HepG2 (cell line): ENCODE measurements around the gene USP25. TPM values are rescaled to one million over a fixed set of nuclear protein-coding genes. Genes with fewer than 3 reads are reported as not detected.

Experiments used
- ARNTL ChIP-seq: sonication (generic); formaldehyde crosslinking; IDR thresholded peaks from 2 replicates; pipeline ENCODE4 v1.4.0; 2020; ENCODE audit warnings: mild to moderate bottlenecking, missing genetic modification reagents
- BHLHE40 ChIP-seq: IDR thresholded peaks from 2 replicates; pipeline ENCODE4 v1.6.1; 2011; ENCODE audit warnings: low read length, improper control_type of control experiment
- GATAD2A ChIP-seq: IDR thresholded peaks from 2 replicates; pipeline ENCODE4 v1.6.1; 2016
- HDAC2 ChIP-seq: sonication (generic); formaldehyde crosslinking; IDR thresholded peaks from 2 replicates; pipeline ENCODE4 v1.4.0; 2020; ENCODE audit warnings: missing genetic modification reagents
- KDM5B ChIP-seq: sonication (generic); formaldehyde crosslinking; IDR thresholded peaks from 2 replicates; pipeline ENCODE4 v1.4.0; 2020; ENCODE audit warnings: missing genetic modification reagents, mild to moderate bottlenecking, borderline replicate concordance
- KDM6A ChIP-seq: IDR thresholded peaks from 2 replicates; pipeline ENCODE4 v1.6.1; 2016; ENCODE audit warnings: low read depth
- MED13 ChIP-seq: sonication (generic); formaldehyde crosslinking; IDR thresholded peaks from 2 replicates; pipeline ENCODE4 v1.5.0; 2020; ENCODE audit warnings: missing genetic modification reagents
- MNT ChIP-seq: fragments of 450-650 bp; IDR thresholded peaks from 2 replicates; pipeline ENCODE4 v1.6.1; 2016
- MTF2 ChIP-seq: sonication (generic); formaldehyde crosslinking; IDR thresholded peaks from 2 replicates; pipeline ENCODE4 v1.5.0; 2020; ENCODE audit warnings: missing genetic modification reagents, borderline replicate concordance
- PCBP1 ChIP-seq: fragments of 200-400 bp; formaldehyde crosslinking; IDR thresholded peaks from 2 replicates; pipeline ENCODE4 v1.6.1; 2017; ENCODE audit warnings: mild to moderate bottlenecking, low read depth, low read length, borderline replicate concordance
- RARA ChIP-seq: IDR thresholded peaks from 2 replicates; pipeline ENCODE4 v1.6.1; 2016; ENCODE audit warnings: missing genetic modification reagents, missing compliant biosample characterization
- RFX1 ChIP-seq: fragments of 450-650 bp; IDR thresholded peaks from 2 replicates; pipeline ENCODE4 v1.6.1; 2017
- RXRA ChIP-seq: sonication (generic); formaldehyde crosslinking; IDR thresholded peaks from 2 replicates; pipeline ENCODE4 v1.5.1; 2020; ENCODE audit warnings: missing genetic modification reagents
- ZNF225 ChIP-seq: sonication (generic); formaldehyde crosslinking; IDR thresholded peaks from 2 replicates; pipeline ENCODE4 v1.4.0; 2020; ENCODE audit warnings: mild to moderate bottlenecking, missing genetic modification reagents
- ZNF552 ChIP-seq: sonication (generic); formaldehyde crosslinking; IDR thresholded peaks from 2 replicates; pipeline ENCODE4 v1.9.0; 2022; ENCODE audit warnings: missing genetic modification reagents, mild to moderate bottlenecking, borderline replicate concordance
- ZNF782 ChIP-seq: sonication (generic); formaldehyde crosslinking; IDR thresholded peaks from 2 replicates; pipeline ENCODE4 v1.4.0; 2020; ENCODE audit warnings: missing genetic modification reagents, mild to moderate bottlenecking, borderline replicate concordance
- polyA plus RNA-seq, 8 experiments: library from polyadenylated mRNA; depleted of rRNA in 3 of 8; stranded (reverse) in 7 of 8; unstranded in 1 of 8; fragments of >200 nt; fragmentation: Illumina TruSeq in 4 of 8; extraction: Trizol in 4 of 8; gene quantifications; 2 replicates each; pipeline versions ENCODE4 v1.2.1 to v1.2.3, GENCODE V29; 2011 to 2016; ENCODE audit warnings: low read depth in 4 of 8, missing spikeins in 1 of 8, mixed read lengths in 1 of 8; ENCODE audit not compliant: insufficient read depth in 1 of 8
- total RNA-seq, 5 experiments: library from RNA; depleted of rRNA; stranded (reverse); fragments of >200 nt; fragmentation: Illumina TruSeq; extraction: Trizol; gene quantifications; 2 replicates each; pipeline ENCODE4 v1.2.3, GENCODE V29; 2016; ENCODE audit warnings: low read depth in 1 of 5
- TF ChIP-seq, protein P1 (sequence below): sonication (generic); formaldehyde crosslinking; IDR thresholded peaks from 2 replicates; pipeline ENCODE4 v1.4.0; 2020; ENCODE audit warnings: missing genetic modification reagents, borderline replicate concordance
- TF ChIP-seq, protein P2 (sequence below): sonication (generic); formaldehyde crosslinking; IDR thresholded peaks from 2 replicates; pipeline ENCODE4 v1.8.0; 2022; ENCODE audit warnings: missing genetic modification reagents, mild to moderate bottlenecking, moderate library complexity, borderline replicate concordance
- TF ChIP-seq, protein P3 (sequence below): sonication (generic); formaldehyde crosslinking; IDR thresholded peaks from 2 replicates; pipeline ENCODE4 v1.4.0; 2020; ENCODE audit warnings: missing genetic modification reagents
- TF ChIP-seq, protein P4 (sequence below), 2 experiments: sonication (generic) in 1 of 2; formaldehyde crosslinking in 1 of 2; IDR thresholded peaks; 2 replicates each; pipeline versions ENCODE4 v1.4.0 to v1.6.1; 2016 to 2020; ENCODE audit warnings: borderline replicate concordance in 1 of 2, low read depth in 1 of 2, mild to moderate bottlenecking in 1 of 2, missing genetic modification reagents in 1 of 2

USP25 gene
- total and polyA plus RNA-seq, 2 of the 13 experiments (the other 11 are each of a cell fraction or from before 2014, with no cell fraction given) = 12.4 to 26.3 TPM

DNA sequence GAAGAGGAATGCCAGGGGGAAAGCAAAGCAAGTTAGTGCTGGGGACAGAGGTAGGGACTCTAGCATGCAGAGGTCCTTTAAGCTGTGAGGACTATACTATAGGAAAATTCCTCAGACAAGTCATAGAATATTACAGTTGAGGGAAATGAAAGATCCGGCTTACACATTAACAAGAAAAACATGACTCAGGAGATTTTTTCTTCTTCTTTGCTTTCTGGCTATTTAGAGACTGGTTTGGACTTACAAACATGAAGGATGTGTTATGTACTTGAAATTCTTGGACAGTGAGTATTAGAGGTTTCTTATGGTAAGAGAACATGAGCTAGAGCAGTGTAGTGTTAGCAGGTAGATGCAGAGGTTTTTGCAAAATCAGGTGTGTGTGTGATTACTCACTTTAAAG is 24.9 kb downstream of the USP25 start (continued):
- no peak for TF ChIP-seq MTF2 (CRISPR knock-in tag)
- TF ChIP-seq, protein P1, sequence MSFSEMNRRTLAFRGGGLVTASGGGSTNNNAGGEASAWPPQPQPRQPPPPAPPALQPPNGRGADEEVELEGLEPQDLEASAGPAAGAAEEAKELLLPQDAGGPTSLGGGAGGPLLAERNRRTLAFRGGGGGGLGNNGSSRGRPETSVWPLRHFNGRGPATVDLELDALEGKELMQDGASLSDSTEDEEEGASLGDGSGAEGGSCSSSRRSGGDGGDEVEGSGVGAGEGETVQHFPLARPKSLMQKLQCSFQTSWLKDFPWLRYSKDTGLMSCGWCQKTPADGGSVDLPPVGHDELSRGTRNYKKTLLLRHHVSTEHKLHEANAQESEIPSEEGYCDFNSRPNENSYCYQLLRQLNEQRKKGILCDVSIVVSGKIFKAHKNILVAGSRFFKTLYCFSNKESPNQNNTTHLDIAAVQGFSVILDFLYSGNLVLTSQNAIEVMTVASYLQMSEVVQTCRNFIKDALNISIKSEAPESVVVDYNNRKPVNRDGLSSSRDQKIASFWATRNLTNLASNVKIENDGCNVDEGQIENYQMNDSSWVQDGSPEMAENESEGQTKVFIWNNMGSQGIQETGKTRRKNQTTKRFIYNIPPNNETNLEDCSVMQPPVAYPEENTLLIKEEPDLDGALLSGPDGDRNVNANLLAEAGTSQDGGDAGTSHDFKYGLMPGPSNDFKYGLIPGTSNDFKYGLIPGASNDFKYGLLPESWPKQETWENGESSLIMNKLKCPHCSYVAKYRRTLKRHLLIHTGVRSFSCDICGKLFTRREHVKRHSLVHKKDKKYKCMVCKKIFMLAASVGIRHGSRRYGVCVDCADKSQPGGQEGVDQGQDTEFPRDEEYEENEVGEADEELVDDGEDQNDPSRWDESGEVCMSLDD (CRISPR knock-in tag) = no peak
- TF ChIP-seq BHLHE40 = no peak
- no peak for TF ChIP-seq KDM5B (CRISPR knock-in tag)
- no peak for TF ChIP-seq MNT
- TF ChIP-seq RXRA (CRISPR knock-in tag) = no peak
- no peak for TF ChIP-seq ZNF782
- no peak for TF ChIP-seq KDM6A (CRISPR knock-in tag)
- no peak for TF ChIP-seq HDAC2 (CRISPR knock-in tag)
- TF ChIP-seq RFX1 = no peak
- TF ChIP-seq, protein P2, sequence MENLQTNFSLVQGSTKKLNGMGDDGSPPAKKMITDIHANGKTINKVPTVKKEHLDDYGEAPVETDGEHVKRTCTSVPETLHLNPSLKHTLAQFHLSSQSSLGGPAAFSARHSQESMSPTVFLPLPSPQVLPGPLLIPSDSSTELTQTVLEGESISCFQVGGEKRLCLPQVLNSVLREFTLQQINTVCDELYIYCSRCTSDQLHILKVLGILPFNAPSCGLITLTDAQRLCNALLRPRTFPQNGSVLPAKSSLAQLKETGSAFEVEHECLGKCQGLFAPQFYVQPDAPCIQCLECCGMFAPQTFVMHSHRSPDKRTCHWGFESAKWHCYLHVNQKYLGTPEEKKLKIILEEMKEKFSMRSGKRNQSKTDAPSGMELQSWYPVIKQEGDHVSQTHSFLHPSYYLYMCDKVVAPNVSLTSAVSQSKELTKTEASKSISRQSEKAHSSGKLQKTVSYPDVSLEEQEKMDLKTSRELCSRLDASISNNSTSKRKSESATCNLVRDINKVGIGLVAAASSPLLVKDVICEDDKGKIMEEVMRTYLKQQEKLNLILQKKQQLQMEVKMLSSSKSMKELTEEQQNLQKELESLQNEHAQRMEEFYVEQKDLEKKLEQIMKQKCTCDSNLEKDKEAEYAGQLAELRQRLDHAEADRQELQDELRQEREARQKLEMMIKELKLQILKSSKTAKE (CRISPR knock-in tag) = no peak
- peak; percentile 64 for TF ChIP-seq GATAD2A (CRISPR knock-in tag)
- no peak for TF ChIP-seq ZNF552 (CRISPR knock-in tag)
- 0 out of 2 replicates have a peak, but pooled peaks have one; percentile 10 for TF ChIP-seq RARA
- TF ChIP-seq MED13 (CRISPR knock-in tag) = no peak
- TF ChIP-seq PCBP1 = no peak
- TF ChIP-seq, protein P3, sequence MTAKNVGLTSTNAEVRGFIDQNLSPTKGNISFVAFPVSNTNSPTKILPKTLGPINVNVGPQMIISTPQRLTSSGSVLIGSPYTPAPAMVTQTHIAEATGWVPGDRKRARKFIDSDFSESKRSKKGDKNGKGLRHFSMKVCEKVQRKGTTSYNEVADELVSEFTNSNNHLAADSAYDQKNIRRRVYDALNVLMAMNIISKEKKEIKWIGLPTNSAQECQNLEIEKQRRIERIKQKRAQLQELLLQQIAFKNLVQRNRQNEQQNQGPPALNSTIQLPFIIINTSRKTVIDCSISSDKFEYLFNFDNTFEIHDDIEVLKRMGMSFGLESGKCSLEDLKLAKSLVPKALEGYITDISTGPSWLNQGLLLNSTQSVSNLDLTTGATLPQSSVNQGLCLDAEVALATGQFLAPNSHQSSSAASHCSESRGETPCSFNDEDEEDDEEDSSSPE (CRISPR knock-in tag) = no peak
- no peak for TF ChIP-seq ZNF225
- TF ChIP-seq, protein P4, sequence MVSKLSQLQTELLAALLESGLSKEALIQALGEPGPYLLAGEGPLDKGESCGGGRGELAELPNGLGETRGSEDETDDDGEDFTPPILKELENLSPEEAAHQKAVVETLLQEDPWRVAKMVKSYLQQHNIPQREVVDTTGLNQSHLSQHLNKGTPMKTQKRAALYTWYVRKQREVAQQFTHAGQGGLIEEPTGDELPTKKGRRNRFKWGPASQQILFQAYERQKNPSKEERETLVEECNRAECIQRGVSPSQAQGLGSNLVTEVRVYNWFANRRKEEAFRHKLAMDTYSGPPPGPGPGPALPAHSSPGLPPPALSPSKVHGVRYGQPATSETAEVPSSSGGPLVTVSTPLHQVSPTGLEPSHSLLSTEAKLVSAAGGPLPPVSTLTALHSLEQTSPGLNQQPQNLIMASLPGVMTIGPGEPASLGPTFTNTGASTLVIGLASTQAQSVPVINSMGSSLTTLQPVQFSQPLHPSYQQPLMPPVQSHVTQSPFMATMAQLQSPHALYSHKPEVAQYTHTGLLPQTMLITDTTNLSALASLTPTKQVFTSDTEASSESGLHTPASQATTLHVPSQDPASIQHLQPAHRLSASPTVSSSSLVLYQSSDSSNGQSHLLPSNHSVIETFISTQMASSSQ (IDR thresholded peaks at IDR 0.05; ENCODE audit: low read depth) = peak; percentile 73
- TF ChIP-seq, protein P4 (CRISPR knock-in tag; IDR thresholded peaks at IDR 0.05; ENCODE audit: borderline replicate concordance) = no peak
- TF ChIP-seq ARNTL = no peak
